GM18511 (cell line): ENCODE results near the gene BPIFA3.

Source experiments
- ATAC-seq: cut with Tn5 transposase; IDR thresholded peaks from one replicate; pipeline ENCODE4 v1.9.1; 2021; ENCODE audit warnings: mild to moderate bottlenecking, moderate library complexity; ENCODE audit not compliant: unreplicated experiment

BPIFA3 gene

GRCh38 chr20:33259371-33259770, 42.2 kb downstream of the BPIFA3 start:
- ATAC-seq, result no peak

GRCh38 chr20:33261465-33261864, 44.3 kb downstream of the BPIFA3 start:
- no peak for ATAC-seq

GRCh38 chr20:33262658-33263065, 45.5 kb downstream of the BPIFA3 start:
- no peak for ATAC-seq

- no peak for ATAC-seq
Measured at GRCh38 chr20:33263784-33264183, 46.6 kb downstream of the BPIFA3 start.

- no peak for ATAC-seq
Measured at GRCh38 chr20:33267701-33268100, 50.5 kb downstream of the BPIFA3 start.

GRCh38 chr20:33272155-33272873, 55.2 kb downstream of the BPIFA3 start:
- no peak for ATAC-seq

- ATAC-seq, result no peak
Measured at GRCh38 chr20:33273117-33273851, 56.1 kb downstream of the BPIFA3 start.

- no peak for ATAC-seq
Measured at GRCh38 chr20:33275215-33275614, 58.1 kb downstream of the BPIFA3 start.

GRCh38 chr20:33275871-33276270, 58.7 kb downstream of the BPIFA3 start:
- ATAC-seq, result no peak

- ATAC-seq, result no peak
Measured at GRCh38 chr20:33276303-33277113, 59.4 kb downstream of the BPIFA3 start.
